CD14-positive monocyte (primary cell): ENCODE data around the gene LRP1B. TPM values are rescaled to one million over a fixed set of nuclear protein-coding genes. Genes with fewer than 3 reads are reported as not detected.

Experiments used
- DNase-seq, 3 donors: peaks; one replicate each; pipeline ENCODE4 v3.0.0-alpha.2; 2011 to 2022
- H2AFZ ChIP-seq: 2 replicates; pipeline ENCODE4 v1.6.0; 2012; ENCODE audit warnings: mild to moderate bottlenecking, low read depth, low read length, inconsistent platforms; ENCODE audit not compliant: insufficient read depth, poor library complexity, severe bottlenecking
- H3K27ac ChIP-seq, 2 donors: 1 replicate in 1 of 2; 2 replicates in 1 of 2; pipeline ENCODE4 v1.5.1; 2012 to 2013; ENCODE audit warnings: low read length in 2 of 2, control low read depth in 1 of 2, inconsistent platforms in 1 of 2, low read depth in 1 of 2, mild to moderate bottlenecking in 1 of 2
- H3K27me3 ChIP-seq, 2 donors: one replicate each; pipeline versions ENCODE4 v1.6.0 to v1.6.1; 2011 to 2013; ENCODE audit warnings: low read length in 2 of 2; ENCODE audit not compliant: control insufficient read depth in 2 of 2, insufficient read depth in 2 of 2
- H3K36me3 ChIP-seq, 2 donors: replicated peaks in 1 of 2; 1 replicate in 1 of 2; 2 replicates in 1 of 2; pipeline versions ENCODE4 v1.5.1 to v1.6.1; 2012 to 2013; ENCODE audit warnings: low read length in 2 of 2, control low read depth in 1 of 2, inconsistent platforms in 1 of 2, mild to moderate bottlenecking in 1 of 2; ENCODE audit not compliant: insufficient read depth in 2 of 2, control insufficient read depth in 1 of 2
- H3K4me1 ChIP-seq, 2 donors: 1 replicate in 1 of 2; 2 replicates in 1 of 2; pipeline versions ENCODE4 v1.5.1 to v1.6.1; 2012 to 2013; ENCODE audit warnings: low read length in 2 of 2, control low read depth in 1 of 2, inconsistent platforms in 1 of 2, mild to moderate bottlenecking in 1 of 2, moderate library complexity in 1 of 2; ENCODE audit not compliant: insufficient read depth in 2 of 2, control insufficient read depth in 1 of 2
- H3K4me2 ChIP-seq: replicated peaks from 2 replicates; pipeline ENCODE3; 2012; ENCODE audit warnings: low read length, moderate library complexity, mild to moderate bottlenecking; ENCODE audit not compliant: poor library complexity, severe bottlenecking; ENCODE audit errors: extremely low read depth
- H3K4me3 ChIP-seq, 3 experiments: fragments of 200-600 bp in 1 of 3; sonication (generic) in 1 of 3; replicated peaks in 1 of 3; 1 replicate in 2 of 3; 2 replicates in 1 of 3; pipeline ENCODE4 v1.5.1; 2011 to 2013; ENCODE audit warnings: low read length in 3 of 3, mild to moderate bottlenecking in 3 of 3, control low read depth in 2 of 3, low read depth in 2 of 3, inconsistent platforms in 1 of 3, moderate library complexity in 1 of 3
- H3K79me2 ChIP-seq: 2 replicates; pipeline ENCODE4 v1.6.0; 2012; ENCODE audit warnings: mild to moderate bottlenecking, control low read depth, inconsistent platforms, low read length, moderate library complexity; ENCODE audit not compliant: insufficient read depth
- H3K9ac ChIP-seq: 2 replicates; pipeline ENCODE4 v1.6.0; 2017; ENCODE audit warnings: low read length, mild to moderate bottlenecking; ENCODE audit not compliant: insufficient read depth, poor library complexity, severe bottlenecking
- H3K9me3 ChIP-seq, 2 donors: replicated peaks in 1 of 2; 1 replicate in 1 of 2; 2 replicates in 1 of 2; pipeline versions ENCODE4 v1.5.1 to v1.6.1; 2012 to 2013; ENCODE audit warnings: low read length in 2 of 2, control low read depth in 1 of 2; ENCODE audit not compliant: control insufficient read depth in 1 of 2, insufficient read depth in 1 of 2
- H4K20me1 ChIP-seq: 2 replicates; pipeline ENCODE4 v1.6.0; 2012; ENCODE audit warnings: mild to moderate bottlenecking, low read length, control low read depth, moderate library complexity; ENCODE audit not compliant: insufficient read depth
- H3K27ac Mint-ChIP-seq, 7 donors: one replicate each; pipeline ENCODE4 v1.8.0; 2020; ENCODE audit warnings: mild to moderate bottlenecking in 7 of 7, mixed read lengths in 7 of 7, moderate library complexity in 6 of 7, inconsistent platforms in 2 of 7
- H3K27me3 Mint-ChIP-seq, 3 donors: one replicate each; pipeline ENCODE4 v1.8.0; 2021 to 2022; ENCODE audit warnings: low read depth in 3 of 3, mild to moderate bottlenecking in 3 of 3, mixed read lengths in 3 of 3, moderate library complexity in 3 of 3, inconsistent platforms in 1 of 3
- H3K36me3 Mint-ChIP-seq, 2 donors: one replicate each; pipeline ENCODE4 v1.8.0; 2020; ENCODE audit warnings: mixed read lengths in 2 of 2, inconsistent platforms in 1 of 2, mild to moderate bottlenecking in 1 of 2
- H3K4me1 Mint-ChIP-seq: one replicate; pipeline ENCODE4 v1.8.0; 2020; ENCODE audit warnings: mild to moderate bottlenecking, mixed read lengths
- H3K4me3 Mint-ChIP-seq, 2 donors: one replicate each; pipeline ENCODE4 v1.8.0; 2020; ENCODE audit warnings: mild to moderate bottlenecking in 2 of 2, mixed read lengths in 2 of 2, moderate library complexity in 1 of 2
- H3K9me3 Mint-ChIP-seq, 7 donors: one replicate each; pipeline ENCODE4 v1.8.0; 2020 to 2022; ENCODE audit warnings: mixed read lengths in 7 of 7, mild to moderate bottlenecking in 6 of 7, moderate library complexity in 6 of 7, inconsistent platforms in 2 of 7
- WGBS: methylation state at CpG from one replicate; pipeline ENCODE4 v1.1.5; 2013; ENCODE audit warnings: missing lambda C conversion rate; ENCODE audit not compliant: insufficient coverage; 5-methylcytosine and 5-hydroxymethylcytosine counted together
- intact Hi-C, 2 donors: fragments of 100-400 bp; cut with micrococcal nuclease; formaldehyde crosslinking; loops; one replicate each; pipeline versions ENCODE4 v1.15.0 to v1.15.1; 2023
- polyA plus RNA-seq, 3 donors: library from polyadenylated mRNA; depleted of rRNA in 1 of 3; unstranded in 2 of 3; stranded (reverse) in 1 of 3; fragments of 300-500 nt in 2 of 3; fragments of >200 nt in 1 of 3; fragmentation: Illumina TruSeq in 2 of 3; gene quantifications; 1 replicate in 2 of 3; 2 replicates in 1 of 3; pipeline ENCODE4 v1.2.3, GENCODE V29; 2012 to 2021
- TF ChIP-seq, protein P1 (sequence below): fragments of 200-600 bp; IDR thresholded peaks from one replicate; pipeline ENCODE4 v1.8.0; 2022; ENCODE audit warnings: antibody characterized with exemption, mild to moderate bottlenecking

LRP1B gene
- polyA plus RNA-seq, 3 donors, result not detected

DNA sequence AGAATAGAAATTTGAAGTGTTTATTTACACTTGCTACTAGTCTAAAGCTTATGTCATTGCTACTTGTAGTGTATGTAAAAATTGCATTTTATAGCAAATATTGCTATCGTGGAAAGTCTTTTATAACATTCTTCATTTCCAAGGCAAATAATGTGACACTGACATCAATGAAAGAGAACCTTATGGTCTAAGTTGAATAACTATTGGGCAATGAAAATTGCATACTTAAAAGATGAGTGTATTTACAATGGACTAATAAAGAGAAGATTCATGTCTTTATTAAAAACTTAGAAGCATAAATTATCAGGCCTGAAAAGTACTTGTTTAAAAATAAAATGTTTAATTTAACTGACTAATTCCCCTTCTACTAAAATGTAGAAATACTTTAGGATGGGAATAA lies 82.2 kb downstream of the LRP1B start:
- no peak for DNase-seq
- H3K27ac Mint-ChIP-seq, result no peak overlapping the region
- TF ChIP-seq, protein P1, sequence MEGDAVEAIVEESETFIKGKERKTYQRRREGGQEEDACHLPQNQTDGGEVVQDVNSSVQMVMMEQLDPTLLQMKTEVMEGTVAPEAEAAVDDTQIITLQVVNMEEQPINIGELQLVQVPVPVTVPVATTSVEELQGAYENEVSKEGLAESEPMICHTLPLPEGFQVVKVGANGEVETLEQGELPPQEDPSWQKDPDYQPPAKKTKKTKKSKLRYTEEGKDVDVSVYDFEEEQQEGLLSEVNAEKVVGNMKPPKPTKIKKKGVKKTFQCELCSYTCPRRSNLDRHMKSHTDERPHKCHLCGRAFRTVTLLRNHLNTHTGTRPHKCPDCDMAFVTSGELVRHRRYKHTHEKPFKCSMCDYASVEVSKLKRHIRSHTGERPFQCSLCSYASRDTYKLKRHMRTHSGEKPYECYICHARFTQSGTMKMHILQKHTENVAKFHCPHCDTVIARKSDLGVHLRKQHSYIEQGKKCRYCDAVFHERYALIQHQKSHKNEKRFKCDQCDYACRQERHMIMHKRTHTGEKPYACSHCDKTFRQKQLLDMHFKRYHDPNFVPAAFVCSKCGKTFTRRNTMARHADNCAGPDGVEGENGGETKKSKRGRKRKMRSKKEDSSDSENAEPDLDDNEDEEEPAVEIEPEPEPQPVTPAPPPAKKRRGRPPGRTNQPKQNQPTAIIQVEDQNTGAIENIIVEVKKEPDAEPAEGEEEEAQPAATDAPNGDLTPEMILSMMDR, result no peak
- H3K9ac ChIP-seq, result no peak overlapping the region
- H3K79me2 ChIP-seq, result no peaks in the 10 kb centered on the region
- no peaks in the 10 kb centered on the region for H3K36me3 Mint-ChIP-seq
- H3K4me1 Mint-ChIP-seq, result no peaks in the 10 kb centered on the region
- no peak overlapping the region for H3K4me3 Mint-ChIP-seq
- H3K27me3 Mint-ChIP-seq, result no peaks in the 10 kb centered on the region
- no peaks in the 10 kb centered on the region for H4K20me1 ChIP-seq
- no peak overlapping the region for H2AFZ ChIP-seq
- intact Hi-C loops, result no loop called here
- no peaks in the 10 kb centered on the region for H3K4me1 ChIP-seq
- H3K27me3 ChIP-seq, result no peaks in the 10 kb centered on the region
- no peak overlapping the region for H3K27ac ChIP-seq
- H3K36me3 ChIP-seq, result no peaks in the 10 kb centered on the region
- no peak overlapping the region for H3K4me2 ChIP-seq
- no peak overlapping the region for H3K4me3 ChIP-seq
- peaks cover 0 to 4% (median 0%) of the 10 kb centered on the region in 7 donors for H3K9me3 Mint-ChIP-seq
- no CpG with 5 or more reads among the region's 1 CpG for WGBS
- no peaks in the 10 kb centered on the region for H3K9me3 ChIP-seq

DNA sequence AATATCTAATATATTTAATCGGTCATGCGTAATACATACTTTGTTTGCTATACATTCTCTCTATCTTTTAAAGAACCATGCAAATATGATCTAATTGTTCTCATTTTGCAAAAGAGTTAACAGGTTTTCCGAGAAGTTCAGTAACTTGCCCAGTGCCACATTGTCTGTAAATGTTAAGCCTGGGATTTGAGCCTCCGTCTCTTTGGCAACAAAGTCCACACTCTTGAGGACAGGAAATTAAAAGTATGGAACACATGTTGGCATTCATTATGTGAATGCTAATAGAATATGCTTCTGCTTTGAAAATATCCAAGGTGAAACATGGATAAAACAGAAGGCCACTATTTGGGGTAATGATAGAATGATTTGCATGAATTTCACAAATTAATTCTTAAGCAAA lies 85.2 kb downstream of the LRP1B start:
- Histone ChIP-seq H3K9ac (no peak overlapping the region), H3K36me3 (no peaks in the 10 kb centered on the region), H3K79me2 (no peaks in the 10 kb centered on the region), H4K20me1 (no peaks in the 10 kb centered on the region), H3K27ac (no peak overlapping the region), H3K4me3 (no peak overlapping the region), H3K9me3 (no peaks in the 10 kb centered on the region), H2AFZ (no peak overlapping the region), H3K27me3 (no peaks in the 10 kb centered on the region), H3K4me2 (no peak overlapping the region), H3K4me1 (no peaks in the 10 kb centered on the region)
- Mint-ChIP-seq H3K27ac (no peak overlapping the region), H3K4me3 (no peak overlapping the region), H3K9me3 (no peaks in the 10 kb centered on the region), H3K27me3 (no peaks in the 10 kb centered on the region), H3K4me1 (no peaks in the 10 kb centered on the region), H3K36me3 (no peaks in the 10 kb centered on the region)
- intact Hi-C loops, result no loop called here
- WGBS, result 90% methylated on average over 2 of the region's 4 CpGs
- no peak for DNase-seq
- TF ChIP-seq, protein P1, result no peak
